CD4-positive, alpha-beta T cell treated with Interleukin-12 subunit alpha and Interleukin-12 subunit beta, for 1 hour (primary cell): ENCODE data around the gene HLA-DMB.
"Not testable (repeated sequence)": the region's sequence is repeated elsewhere in the genome, so short reads cannot be mapped to it uniquely, and the experiment has no call there.

Experiments
- DNase-seq: peaks from one replicate; pipeline ENCODE4 v3.0.0-alpha.2; 2020

Gene HLA-DMB

GRCh38 chr6:32949113-32949512, 8.3 kb upstream of the HLA-DMB start:
- DNase-seq = no peak

- DNase-seq = peak; percentile 65
These were observed 7.0 kb upstream of the HLA-DMB start for GRCh38 chr6:32947552-32948465.

DNA sequence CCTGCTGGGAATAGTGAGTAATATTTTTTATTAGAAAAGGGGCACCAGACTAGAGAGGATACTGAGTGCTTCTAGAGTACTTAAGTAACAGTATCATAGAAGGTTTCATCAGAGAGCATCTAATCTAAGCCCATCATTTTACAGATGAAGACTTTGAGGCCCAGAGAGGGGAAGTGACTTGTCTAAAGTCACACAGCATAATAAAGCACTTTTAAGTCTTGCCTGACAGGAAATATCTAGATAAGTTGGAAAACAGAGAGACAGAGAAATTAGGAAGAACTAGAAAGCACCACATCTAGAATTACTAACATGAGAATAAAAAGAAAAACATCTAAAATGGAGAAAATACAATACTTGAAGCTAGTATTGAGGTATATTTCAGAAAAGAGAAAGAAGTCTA, 6.1 kb upstream of the HLA-DMB start:
- no peak for DNase-seq

- no peak for DNase-seq
These were observed 5.1 kb upstream of the HLA-DMB start for GRCh38 chr6:32945953-32946352.

DNA sequence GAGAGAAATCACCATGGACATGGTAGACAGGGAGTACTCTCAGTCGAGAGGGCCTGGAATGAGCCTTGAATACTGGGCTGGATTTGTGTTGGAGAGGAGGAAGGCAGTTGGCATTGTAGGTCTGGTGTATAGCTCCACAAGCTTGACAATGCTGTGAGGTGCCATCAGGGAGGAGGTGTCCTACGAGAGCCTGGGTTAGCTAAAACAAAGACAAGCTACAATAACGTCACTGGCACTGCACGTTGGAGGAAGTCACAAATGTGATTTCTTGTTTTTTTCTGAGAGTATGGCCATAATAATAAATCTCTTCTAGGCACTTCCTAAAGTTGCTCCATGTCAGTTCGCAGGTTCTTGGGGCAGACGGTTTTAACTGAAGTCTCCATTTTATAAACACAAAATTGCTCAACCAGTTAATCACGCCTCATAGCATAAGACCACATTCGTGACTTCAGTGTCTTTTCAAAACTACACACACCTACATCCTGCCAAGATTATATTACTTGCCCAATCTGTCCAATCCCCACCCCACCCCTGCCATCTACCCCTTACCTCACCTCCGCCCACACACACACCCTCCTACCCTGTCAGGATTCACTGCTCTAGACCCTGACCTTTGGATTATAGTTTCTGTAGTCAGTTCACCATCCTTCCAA, 4.4 kb upstream of the HLA-DMB start:
- peak; percentile 28 for DNase-seq

- DNase-seq = peak; percentile 54
These were observed 3.2 kb upstream of the HLA-DMB start for GRCh38 chr6:32943864-32944649.

DNA sequence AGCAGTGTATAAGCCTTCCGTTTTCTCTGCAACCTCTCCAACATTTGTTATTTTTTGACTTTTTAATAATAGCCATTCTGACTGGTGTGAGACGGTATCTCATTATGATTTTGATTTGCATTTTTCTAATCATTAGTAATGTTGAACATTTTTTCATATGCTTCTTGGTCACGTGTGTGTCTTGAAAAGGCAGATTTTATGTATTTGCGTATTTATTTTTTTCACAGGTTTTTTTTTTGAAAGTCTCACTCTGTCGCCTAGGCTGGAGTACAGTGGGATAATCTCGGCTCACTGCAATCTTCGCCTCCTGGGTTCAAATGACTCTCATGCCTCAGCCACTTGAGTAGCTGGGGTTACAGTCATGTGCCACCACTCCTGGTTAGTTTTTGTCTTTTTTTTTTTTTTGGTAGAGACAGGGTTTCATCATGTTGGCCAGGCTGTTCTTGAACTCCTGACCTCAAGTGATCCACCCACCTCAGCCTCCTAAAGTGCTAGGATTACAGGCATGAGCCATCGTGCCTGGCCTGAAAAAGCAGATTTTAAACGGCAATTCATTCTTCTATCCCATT, 1.8 kb upstream of the HLA-DMB start:
- not testable (repeated sequence) for DNase-seq

- DNase-seq = peak; percentile 70
These were observed 463 bp upstream of the HLA-DMB start for GRCh38 chr6:32941214-32941768.

GRCh38 chr6:32938494-32938893, 2.3 kb downstream of the HLA-DMB start:
- no peak for DNase-seq

- no peak for DNase-seq
These were observed 3.6 kb downstream of the HLA-DMB start for GRCh38 chr6:32937230-32937633.

- no peak for DNase-seq
These were observed 4.3 kb downstream of the HLA-DMB start for GRCh38 chr6:32936239-32937152.

DNA sequence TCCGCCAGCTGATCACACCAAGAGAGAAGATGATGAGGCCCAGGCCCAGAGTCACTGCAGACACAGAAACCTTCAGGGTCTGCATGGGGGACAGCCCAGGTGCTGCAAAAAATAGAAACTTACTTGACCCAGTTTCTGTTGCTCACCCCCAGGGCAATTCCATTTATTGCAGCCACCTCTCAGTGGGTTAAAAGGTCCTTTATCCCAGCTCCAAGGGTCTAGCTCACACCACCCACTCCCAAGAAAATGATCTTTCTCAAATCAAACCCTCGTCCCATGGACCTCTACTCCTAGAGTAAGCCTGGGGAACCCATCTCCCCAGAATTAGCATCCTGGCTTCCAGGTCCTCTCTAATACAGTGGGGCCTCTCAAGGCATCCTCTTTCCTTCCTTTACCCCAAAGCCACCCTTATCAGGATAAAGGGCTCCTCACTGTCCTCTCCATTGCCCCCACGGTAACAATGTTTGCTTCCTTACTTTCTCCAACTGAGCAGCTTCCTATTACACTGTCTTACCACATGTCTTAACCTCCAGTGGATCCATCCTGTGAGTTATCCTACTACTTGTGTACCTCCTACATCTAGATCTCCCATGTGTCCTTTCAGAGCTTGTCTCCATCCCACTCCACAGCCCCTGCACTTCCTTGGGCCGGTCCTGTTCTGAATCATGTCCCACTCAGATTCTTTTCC, 5.1 kb downstream of the HLA-DMB start:
- DNase-seq = no peak

GRCh38 chr6:32933661-32934085, 7.2 kb downstream of the HLA-DMB start:
- DNase-seq = peak; percentile 80

GRCh38 chr6:32932132-32932868, 8.5 kb downstream of the HLA-DMB start:
- no peak for DNase-seq

DNA sequence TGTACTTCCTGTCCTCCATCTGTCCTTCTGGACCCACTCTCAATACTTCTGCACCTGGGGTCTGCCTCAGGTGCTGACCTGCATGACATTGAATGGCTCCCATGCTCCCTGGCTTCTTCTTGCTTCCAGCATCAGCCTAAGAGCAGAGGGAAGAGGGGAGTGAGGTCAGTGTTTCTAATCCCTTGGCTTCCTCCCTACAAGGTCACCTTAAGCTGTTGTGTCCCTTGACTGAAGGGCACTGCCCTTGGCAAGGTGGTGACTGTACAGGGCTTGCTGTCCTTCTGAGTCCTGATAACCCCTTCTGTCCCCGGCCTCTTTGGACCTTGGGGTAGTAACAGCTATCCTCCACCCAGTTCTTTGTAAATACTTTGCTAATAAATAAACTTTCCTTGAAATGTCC, 9.6 kb downstream of the HLA-DMB start:
- DNase-seq = no peak

DNA sequence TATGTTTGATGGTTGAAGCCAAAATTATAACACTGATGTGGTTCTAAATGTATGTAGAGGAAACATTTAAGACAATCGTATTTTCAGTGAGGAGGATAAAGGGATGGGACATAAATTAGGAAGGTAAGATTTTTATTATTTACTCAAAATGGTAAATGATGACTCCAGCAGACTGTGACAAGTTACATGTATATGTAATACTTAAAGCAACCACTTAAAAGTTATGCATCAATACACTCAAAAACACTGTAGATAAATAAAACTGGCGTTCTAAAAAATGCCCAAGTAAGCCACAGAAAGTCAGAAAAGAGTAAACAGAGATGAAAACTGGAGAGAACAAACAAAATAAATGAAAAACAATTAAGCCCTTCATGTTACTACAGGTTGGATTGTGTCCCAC, 18.7 kb downstream of the HLA-DMB start:
- DNase-seq = no peak

- no peak for DNase-seq
These were observed 20.1 kb downstream of the HLA-DMB start for GRCh38 chr6:32920715-32921114.

DNA sequence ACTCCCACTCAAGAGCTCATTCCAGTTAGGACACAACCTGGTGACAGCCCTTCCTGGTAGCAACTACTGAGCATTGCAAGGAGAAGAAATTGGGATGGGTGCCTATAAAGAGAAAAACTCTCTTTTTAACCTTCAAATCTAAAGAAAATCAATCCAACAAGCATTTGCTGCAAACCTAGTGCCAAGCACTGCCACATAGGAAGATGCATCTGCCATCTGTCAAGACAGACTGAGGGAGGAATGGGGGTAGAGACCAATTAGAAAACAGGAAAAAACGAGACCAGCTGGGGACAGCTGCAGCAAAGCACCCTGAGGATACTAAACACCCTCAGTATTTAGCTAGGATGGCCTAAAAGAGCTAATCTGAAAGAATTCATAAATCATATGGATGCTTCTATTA, 27.9 kb downstream of the HLA-DMB start:
- no peak for DNase-seq

DNA sequence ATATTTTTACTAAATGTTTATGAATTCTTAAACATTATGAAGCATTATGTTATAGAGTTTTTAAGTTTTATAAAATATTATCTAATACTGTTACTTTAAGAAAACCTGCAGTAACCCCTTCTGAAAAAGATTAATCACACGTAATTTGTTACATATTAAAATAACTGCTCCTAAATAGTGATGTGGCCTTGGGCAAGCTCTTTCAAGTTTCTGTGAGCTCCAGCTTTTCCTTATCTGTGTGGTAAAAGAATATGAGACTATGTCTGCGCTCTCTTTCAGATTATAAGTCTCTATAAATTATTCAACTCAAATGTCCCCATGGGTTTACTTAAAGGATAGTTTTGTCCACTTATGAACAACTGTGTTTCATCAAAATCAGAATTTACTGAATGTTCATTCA, 31.9 kb downstream of the HLA-DMB start:
- DNase-seq = no peak

GRCh38 chr6:32906539-32906938, 34.3 kb downstream of the HLA-DMB start:
- DNase-seq = no peak
